Anterior cingulate cortex (tissue), 58 donors: ENCODE results near the gene LRRC34.

Experiments used
- DNase-seq, 58 donors: peaks; one replicate each; lab custom pipeline; 2025; lab: John Stamatoyannopoulos, UW

LRRC34 gene

DNA sequence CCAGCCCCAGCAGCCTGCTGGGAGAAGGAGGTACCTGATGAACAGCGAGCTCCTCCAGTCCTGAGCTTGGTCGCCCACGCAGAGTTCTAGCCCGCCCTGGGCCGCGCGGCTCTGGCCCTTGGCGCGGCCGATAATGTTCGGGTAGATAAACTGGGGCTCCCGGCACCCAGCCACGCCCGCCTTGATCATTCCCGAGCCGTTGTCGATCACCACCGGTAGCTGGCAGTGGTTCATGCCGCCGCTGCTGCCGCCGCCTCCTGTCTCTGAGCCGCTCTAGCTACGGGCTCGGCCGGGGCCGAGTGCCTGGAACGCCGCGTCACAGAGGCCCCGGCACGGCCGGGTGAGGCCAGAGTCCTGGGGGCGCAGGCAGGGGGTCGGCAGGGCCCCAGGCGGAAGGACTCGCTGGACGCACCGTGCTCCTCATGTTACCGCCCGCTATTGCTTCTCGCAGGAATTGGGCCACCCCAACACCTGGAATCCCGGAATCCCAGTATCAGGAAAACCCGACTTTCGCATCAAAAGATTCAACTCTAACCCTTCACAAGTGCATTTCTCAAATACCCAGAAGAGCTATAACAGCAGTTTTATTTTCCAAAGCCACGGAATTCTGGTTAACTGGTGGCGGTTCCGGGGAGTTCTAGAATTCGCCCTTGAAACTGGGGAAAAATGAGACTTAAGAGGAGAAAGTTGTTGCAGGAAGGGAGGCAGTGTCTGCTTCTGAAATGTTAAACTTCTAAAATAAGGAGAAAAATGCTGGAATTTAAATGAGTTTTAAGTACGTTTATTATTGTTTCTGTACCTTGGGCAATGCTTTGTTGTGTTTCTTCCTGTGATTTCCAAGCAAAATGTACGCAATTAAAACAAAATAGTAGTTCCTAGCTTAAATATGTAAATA lies 43.2 kb downstream of the LRRC34 start, which contains the start of gene ACTRT3:
Gene ACTRT3 (minus strand): TSS at position 275 of the 895 bp plus-strand sequence. CDS start 41 bp downstream, at position 234.
- peak in 48 of 58 donors; percentile 13 to 78 (median 43) for DNase-seq

DNA sequence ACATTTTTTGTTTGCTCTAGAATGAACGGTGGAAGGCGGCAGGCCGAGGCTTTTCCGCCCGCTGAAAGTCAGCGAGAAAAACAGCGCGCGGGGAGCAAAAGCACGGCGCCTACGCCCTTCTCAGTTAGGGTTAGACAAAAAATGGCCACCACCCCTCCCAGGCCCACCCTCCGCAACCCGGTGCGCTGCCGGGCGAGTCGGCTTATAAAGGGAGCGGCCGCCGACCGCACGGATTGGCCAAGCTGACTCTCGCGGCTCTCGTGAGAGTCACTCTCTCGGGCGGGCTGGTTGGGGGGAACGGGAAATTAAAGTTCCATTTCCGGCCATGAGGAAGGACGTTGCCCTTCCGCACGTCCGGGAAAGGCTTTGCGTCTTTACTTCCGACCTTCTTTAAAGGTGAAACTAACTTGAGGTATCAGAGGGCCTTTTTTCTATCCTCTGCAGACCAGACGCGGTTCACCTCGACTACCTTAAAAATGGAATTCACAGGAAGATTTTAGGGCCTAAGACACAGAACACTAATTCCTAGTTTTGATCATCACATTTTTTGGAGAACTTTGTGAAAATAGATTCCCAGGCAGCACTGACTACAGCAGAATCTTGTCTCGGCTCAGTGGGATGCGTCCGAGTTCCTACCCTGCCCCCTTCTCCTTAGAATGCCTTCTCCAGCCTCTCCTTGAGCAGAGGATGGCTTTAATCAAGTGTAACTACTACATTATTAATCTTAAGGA lies 47.7 kb downstream of the LRRC34 start, which contains the start of gene TERC:
Gene TERC (minus strand): TSS at position 179 of the 731 bp plus-strand sequence.
- DNase-seq: peak; percentile 54 to 96 (median 86)

DNA sequence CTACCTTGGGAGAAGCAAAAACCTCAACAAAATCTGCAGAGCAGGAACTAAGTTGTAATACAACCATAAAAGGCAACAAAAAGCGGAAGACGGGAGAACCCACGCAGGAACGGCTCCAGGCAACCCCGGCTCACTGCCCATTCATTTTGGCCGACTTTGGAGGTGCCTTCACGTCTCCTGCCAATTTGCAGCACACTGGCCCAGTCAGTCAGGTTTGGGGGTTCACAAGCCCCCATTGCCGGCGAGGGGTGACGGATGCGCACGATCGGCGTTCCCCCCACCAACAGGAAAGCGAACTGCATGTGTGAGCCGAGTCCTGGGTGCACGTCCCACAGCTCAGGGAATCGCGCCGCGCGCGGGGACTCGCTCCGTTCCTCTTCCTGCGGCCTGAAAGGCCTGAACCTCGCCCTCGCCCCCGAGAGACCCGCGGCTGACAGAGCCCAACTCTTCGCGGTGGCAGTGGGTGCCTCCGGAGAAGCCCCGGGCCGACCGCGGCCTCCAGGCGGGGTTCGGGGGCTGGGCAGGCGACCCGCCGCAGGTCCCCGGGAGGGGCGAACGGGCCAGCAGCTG lies 48.3 kb downstream of the LRRC34 start:
- DNase-seq: peak in 57 of 58 donors; percentile 17 to 85 (median 65)

DNA sequence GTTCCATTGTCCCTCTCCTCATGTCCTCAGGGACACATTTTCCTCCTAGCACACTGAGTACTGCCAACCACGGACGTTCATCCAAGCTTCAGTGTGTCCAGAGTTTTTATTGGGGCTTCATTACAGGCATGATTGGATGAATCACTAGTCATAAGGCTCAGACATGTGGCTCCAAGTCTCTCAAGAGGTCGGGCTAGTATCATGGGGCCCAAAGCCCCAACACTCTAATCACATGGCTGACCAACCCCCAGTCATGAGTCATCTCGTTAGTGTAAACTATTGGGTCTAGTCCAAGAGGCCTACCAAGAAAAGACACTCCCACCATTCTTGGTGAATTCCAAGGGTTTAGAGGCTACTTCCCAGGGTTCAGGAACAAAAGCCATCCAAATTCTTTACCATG lies 52.2 kb downstream of the LRRC34 start:
- DNase-seq: no peak

DNA sequence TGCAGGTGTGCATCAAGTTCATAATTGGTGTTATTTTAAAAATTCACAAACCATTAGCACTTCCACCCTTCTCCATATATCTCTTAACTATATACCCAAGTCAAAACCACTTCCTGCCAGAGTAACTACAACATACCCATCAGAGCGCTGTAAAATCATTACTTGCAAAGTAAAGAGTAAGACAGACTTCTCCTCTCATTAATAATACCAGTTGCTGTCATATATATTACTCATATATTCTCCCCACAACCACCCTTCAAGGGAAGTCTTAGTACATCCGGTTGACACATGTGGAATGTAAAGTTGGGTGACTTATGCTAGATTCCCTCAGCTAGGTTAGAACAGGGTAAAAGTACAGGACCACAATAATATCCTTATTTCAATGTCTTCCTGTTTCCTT lies 53.4 kb downstream of the LRRC34 start:
- DNase-seq: no peak

DNA sequence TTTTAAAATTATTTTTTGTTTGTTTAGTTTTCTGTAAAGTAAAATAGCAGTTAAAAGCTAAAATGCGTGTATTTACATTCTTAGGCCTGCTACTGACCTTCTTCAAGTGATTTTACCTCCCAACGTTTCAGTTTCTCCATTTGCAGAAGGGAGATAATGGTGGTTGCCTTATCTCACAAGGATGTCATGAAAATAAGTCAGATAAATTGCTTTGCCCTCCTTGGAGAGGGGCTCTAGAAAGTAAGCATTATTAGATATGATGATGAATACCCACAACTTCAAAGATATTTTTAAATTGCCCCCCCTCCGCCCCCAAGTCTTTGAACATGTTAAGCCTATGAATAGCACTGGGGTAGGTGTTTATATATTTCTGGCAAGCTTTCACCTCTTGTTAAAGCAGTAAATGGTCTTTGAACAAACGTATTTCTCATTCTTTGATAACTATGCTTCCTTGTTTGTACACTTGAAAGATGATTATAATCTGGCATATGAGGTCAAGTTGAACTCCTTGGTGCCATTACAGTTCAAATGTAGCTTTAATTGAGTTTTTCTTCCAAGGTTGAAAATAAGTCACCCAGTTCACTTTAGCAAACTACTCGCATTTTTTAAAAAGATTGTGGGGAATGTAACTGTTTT lies 54.2 kb downstream of the LRRC34 start:
- no peak for DNase-seq

DNA sequence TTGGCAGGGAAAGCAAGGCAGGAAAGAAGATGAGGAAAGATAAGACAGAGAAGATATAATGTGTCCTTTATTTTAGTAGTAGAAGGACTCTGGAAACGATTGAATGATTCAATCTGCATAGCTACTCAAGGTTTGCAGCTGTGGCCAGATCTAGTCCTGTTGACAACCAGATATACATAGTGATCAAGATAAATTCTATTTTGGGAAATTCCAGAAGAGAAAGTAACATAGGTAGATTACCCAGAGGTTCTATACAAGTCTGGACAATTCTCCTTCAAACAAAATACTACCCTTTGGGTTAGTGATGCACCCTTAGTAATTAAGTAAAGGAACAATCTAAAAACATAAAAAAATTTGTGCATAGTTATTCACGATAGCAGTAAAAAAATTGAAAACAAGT lies 57.2 kb downstream of the LRRC34 start:
- DNase-seq: no peak

DNA sequence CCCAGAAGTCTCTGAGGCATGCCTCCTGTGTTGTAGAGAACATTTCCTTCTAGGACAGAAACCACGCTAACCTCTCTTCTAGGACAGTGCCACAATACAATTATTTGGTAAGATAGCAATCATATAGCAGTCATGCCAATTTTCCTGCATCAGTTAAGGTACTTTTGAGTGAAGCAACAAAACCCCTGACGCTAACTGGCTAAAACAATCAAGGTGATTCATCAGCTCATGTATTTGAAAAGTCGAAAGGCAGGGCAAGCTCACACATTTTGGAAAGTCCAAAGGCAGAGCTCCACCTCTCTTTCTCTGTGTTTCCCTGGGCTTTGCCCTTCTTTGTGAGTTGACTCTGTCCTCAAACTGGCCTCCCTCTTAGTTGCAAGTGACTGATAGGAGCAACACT lies 58.0 kb downstream of the LRRC34 start:
- DNase-seq: no peak

DNA sequence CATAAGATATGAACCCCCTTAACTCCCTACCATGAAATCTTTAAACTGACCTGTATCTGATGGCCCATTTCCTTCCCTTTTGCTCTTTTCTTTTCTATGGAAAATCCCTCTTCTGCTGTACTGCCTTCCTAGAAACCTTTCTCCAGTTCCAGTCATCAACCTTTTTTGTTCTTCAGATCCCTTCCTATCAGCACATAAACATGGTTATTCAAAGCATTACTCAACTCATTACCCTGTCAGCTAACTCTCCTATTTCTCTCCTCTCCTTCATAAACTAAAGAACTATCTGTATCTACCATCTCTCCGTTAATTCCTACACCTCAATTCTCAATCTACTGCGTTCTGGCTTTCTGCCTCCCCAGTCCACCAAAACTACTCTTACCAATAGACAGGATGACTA lies 60.8 kb downstream of the LRRC34 start:
- no peak for DNase-seq

DNA sequence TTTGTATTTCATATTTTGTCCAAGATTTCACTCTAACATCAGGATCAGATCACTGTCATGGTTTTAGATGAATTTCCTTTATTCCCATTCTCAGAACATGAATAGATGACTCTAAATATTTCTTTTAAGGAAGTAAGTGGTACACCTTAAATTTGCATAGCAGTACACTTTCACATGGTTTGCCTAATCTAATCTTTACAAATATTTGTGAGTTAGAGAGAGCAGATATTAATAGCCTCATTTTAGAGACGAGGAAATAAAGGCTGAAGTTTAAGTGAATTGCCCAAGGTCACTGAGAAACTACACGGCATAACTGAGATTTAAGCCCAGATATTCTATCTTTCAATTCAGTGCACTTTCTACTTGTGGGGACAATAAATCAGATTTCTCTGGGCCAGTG lies 62.0 kb downstream of the LRRC34 start:
- DNase-seq: no peak

DNA sequence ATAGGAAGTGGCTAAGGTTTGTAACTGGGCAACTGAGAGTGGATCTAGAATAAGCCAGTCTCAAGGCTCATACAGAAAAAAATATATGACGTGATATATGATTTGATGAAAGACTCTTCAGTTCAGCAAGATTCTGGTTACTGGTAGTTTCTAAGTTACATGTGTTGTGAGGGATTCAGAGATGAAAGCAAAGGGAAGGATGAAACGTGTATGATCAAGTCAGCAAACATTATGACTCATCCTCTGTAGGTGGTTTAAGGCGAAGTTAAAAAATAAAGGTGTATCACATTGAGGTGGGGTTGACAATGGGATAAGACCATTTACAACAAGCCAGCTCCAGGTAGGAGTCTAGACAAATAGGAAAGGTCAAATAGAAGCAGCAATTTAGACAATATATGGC lies 64.0 kb downstream of the LRRC34 start:
- DNase-seq: no peak

DNA sequence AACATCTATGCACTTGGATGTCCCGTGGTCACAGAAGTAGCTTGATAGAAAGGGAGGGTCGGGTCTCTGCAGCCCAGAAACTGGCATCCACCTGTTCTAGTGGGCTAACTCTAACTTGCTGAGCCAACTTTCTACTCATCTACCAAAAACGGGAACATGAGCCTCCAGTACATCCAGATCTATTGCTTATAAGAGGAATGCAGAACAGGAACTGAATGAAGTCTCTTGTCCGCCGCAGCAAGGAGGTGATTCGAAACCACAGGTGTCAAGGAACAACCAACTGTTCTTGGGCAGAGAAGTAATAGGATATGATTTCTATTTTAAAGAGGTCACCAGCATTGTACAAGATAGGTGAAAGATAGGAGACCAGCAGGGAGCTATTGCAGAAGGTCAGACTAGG lies 65.8 kb downstream of the LRRC34 start:
- no peak for DNase-seq

DNA sequence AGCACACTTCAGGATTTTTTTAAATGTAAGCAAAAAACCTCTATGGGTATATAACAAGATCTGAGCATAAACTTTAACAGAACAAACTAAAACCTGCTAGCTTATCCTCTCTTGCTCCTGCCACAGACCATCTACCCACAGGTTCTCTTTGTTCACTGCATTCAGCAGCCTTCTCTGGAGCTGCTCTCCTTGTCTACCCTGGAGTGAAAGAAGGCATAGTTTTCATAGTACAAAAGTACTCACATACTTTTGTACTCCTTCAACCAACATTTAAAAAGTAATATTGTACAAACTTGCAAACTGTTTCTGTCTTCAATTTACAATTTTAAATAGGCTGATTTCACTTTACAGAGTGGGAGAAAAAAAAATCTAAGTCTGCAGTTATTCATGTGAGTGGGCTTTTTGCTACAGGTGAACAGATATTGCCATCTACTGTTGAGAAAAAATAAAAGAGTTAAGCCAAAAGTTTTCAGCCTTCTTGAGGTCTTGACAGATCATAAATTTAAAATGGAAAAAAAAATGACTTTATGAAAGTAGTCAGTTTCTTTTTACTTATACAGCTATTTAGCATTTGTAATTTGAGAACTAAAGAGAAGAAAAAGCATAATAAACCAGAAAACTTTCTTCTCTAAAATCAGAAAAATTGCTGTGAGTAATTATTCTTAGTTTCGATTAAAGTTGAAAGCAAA lies 68.2 kb downstream of the LRRC34 start:
- no peak for DNase-seq
